SW480 (cell line): ENCODE results near the gene RAD54L.
A peak's percentile ranks its signal among the peaks of the same experiment; 100 is the strongest.
"Not testable (repeated sequence)": the region's sequence is repeated elsewhere in the genome, so short reads cannot be mapped to it uniquely, and the experiment has no call there.

ENCODE experiments used
- DNase-seq: peaks from one replicate; pipeline ENCODE4 v3.0.0-alpha.2; 2016; ENCODE audit warnings: low spot score

The RAD54L gene

GRCh38 chr1:46285730-46286477 is 38.3 kb downstream of the RAD54L start:
- DNase-seq = no peak

GRCh38 chr1:46288485-46289133 is 41.0 kb downstream of the RAD54L start:
- DNase-seq = no peak

- DNase-seq = no peak
These were observed 41.6 kb downstream of the RAD54L start for GRCh38 chr1:46289134-46289494.

- DNase-seq = no peak
These were observed 42.4 kb downstream of the RAD54L start for GRCh38 chr1:46289976-46290375.

- DNase-seq = no peak
These were observed 47.7 kb downstream of the RAD54L start for GRCh38 chr1:46295306-46295705.

GRCh38 chr1:46298387-46298786 is 50.8 kb downstream of the RAD54L start:
- DNase-seq = no peak

GRCh38 chr1:46300673-46301405 is 53.3 kb downstream of the RAD54L start:
- DNase-seq = no peak

GRCh38 chr1:46301406-46301807 is 53.8 kb downstream of the RAD54L start:
- no peak for DNase-seq

- DNase-seq = peak; percentile 35
These were observed 54.5 kb downstream of the RAD54L start for GRCh38 chr1:46301808-46302640.

- no peak for DNase-seq
These were observed 55.1 kb downstream of the RAD54L start for GRCh38 chr1:46302641-46303037.

GRCh38 chr1:46303038-46303871 is 55.7 kb downstream of the RAD54L start, which contains the start of the genes LRRC41 and UQCRH:
Gene LRRC41, minus strand, starts transcription at chr1:46303616. Its CDS starts 294 bp downstream, at chr1:46303322.
Gene UQCRH, plus strand, starts transcription at chr1:46303698. Its CDS starts 69 bp downstream, at chr1:46303767.
- peak; percentile 96 for DNase-seq

GRCh38 chr1:46303872-46304326 is 56.3 kb downstream of the RAD54L start:
- DNase-seq = no peak

GRCh38 chr1:46306159-46306530 is 58.6 kb downstream of the RAD54L start:
- no peak for DNase-seq

GRCh38 chr1:46309401-46310159 is 62.0 kb downstream of the RAD54L start:
- DNase-seq = no peak

GRCh38 chr1:46310321-46310720 is 62.8 kb downstream of the RAD54L start:
- no peak for DNase-seq

GRCh38 chr1:46315669-46316403 is 68.3 kb downstream of the RAD54L start:
- DNase-seq = no peak

- DNase-seq = no peak
These were observed 69.8 kb downstream of the RAD54L start for GRCh38 chr1:46317323-46317722.

GRCh38 chr1:46319301-46319700 is 71.7 kb downstream of the RAD54L start:
- not testable (repeated sequence) for DNase-seq
